ENCODE data around the gene FBXO39.
"Not testable (repeated sequence)": the region's sequence is repeated elsewhere in the genome, so short reads cannot be mapped to it uniquely, and the experiment has no call there.

DNA sequence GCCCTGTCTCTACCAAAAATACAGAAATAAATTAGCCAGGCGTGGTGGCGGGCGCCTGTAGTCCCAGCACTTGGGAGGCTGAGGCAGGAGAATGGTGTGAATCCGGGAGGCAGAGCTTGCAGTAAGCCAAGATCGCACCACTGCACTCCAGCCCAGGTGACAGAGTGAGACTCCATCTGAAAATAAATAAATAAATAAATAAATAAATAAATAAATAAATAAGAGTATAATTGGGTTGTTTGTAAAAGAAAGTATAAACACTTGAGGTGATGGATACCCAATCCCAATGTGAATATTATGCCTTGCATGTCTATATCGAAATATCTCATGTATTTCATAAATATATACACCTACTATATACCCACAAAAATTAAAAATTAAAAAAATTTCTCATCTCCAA lies 29.4 kb upstream of the FBXO39 start:
- not testable (repeated sequence) for TF ChIP-seq POLR2A (IDR thresholded peaks at IDR 0.05; ENCODE audit: low read length); CHD4 (IDR thresholded peaks at IDR 0.05; ENCODE audit: borderline replicate concordance); RCOR1 (IDR thresholded peaks at IDR 0.05; ENCODE audit: low read depth, low read length); CBX2 (IDR thresholded peaks at IDR 0.05; ENCODE audit: borderline replicate concordance, low read depth); POLR2AphosphoS2 (conservative IDR thresholded peaks at IDR 0.05; ENCODE audit: low read length); CEBPB (IDR thresholded peaks at IDR 0.05)
- TF ChIP-seq, protein P1, sequence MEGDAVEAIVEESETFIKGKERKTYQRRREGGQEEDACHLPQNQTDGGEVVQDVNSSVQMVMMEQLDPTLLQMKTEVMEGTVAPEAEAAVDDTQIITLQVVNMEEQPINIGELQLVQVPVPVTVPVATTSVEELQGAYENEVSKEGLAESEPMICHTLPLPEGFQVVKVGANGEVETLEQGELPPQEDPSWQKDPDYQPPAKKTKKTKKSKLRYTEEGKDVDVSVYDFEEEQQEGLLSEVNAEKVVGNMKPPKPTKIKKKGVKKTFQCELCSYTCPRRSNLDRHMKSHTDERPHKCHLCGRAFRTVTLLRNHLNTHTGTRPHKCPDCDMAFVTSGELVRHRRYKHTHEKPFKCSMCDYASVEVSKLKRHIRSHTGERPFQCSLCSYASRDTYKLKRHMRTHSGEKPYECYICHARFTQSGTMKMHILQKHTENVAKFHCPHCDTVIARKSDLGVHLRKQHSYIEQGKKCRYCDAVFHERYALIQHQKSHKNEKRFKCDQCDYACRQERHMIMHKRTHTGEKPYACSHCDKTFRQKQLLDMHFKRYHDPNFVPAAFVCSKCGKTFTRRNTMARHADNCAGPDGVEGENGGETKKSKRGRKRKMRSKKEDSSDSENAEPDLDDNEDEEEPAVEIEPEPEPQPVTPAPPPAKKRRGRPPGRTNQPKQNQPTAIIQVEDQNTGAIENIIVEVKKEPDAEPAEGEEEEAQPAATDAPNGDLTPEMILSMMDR (IDR thresholded peaks at IDR 0.05), result not testable (repeated sequence)
- TF ChIP-seq, protein P2, sequence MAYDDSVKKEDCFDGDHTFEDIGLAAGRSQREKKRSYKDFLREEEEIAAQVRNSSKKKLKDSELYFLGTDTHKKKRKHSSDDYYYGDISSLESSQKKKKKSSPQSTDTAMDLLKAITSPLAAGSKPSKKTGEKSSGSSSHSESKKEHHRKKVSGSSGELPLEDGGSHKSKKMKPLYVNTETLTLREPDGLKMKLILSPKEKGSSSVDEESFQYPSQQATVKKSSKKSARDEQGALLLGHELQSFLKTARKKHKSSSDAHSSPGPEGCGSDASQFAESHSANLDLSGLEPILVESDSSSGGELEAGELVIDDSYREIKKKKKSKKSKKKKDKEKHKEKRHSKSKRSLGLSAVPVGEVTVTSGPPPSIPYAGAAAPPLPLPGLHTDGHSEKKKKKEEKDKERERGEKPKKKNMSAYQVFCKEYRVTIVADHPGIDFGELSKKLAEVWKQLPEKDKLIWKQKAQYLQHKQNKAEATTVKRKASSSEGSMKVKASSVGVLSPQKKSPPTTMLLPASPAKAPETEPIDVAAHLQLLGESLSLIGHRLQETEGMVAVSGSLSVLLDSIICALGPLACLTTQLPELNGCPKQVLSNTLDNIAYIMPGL (CRISPR knock-in tag; IDR thresholded peaks at IDR 0.05; ENCODE audit: borderline replicate concordance), result not testable (repeated sequence)
- TF ChIP-seq, protein P3, sequence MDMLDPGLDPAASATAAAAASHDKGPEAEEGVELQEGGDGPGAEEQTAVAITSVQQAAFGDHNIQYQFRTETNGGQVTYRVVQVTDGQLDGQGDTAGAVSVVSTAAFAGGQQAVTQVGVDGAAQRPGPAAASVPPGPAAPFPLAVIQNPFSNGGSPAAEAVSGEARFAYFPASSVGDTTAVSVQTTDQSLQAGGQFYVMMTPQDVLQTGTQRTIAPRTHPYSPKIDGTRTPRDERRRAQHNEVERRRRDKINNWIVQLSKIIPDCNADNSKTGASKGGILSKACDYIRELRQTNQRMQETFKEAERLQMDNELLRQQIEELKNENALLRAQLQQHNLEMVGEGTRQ (IDR thresholded peaks at IDR 0.05), result not testable (repeated sequence)
- TF ChIP-seq, protein P4, sequence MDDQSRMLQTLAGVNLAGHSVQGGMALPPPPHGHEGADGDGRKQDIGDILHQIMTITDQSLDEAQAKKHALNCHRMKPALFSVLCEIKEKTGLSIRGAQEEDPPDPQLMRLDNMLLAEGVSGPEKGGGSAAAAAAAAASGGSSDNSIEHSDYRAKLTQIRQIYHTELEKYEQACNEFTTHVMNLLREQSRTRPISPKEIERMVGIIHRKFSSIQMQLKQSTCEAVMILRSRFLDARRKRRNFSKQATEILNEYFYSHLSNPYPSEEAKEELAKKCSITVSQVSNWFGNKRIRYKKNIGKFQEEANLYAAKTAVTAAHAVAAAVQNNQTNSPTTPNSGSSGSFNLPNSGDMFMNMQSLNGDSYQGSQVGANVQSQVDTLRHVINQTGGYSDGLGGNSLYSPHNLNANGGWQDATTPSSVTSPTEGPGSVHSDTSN (IDR thresholded peaks at IDR 0.05), result not testable (repeated sequence)

Measured in A549 (cell line).